GM18502 (cell line): Measurements from ENCODE around the gene IPCEF1.
A peak's percentile ranks its signal among the peaks of the same experiment; 100 is the strongest.
"Not testable (repeated sequence)": the region's sequence is repeated elsewhere in the genome, so short reads cannot be mapped to it uniquely, and the experiment has no call there.

ENCODE experiments used
- ATAC-seq: cut with Tn5 transposase; IDR thresholded peaks from one replicate; pipeline ENCODE4 v1.9.1; 2021; ENCODE audit warnings: mild to moderate bottlenecking; ENCODE audit not compliant: unreplicated experiment, poor library complexity

IPCEF1 gene

GRCh38 chr6:154179434-154179833 is 177.2 kb downstream of the IPCEF1 start:
- ATAC-seq: no peak

DNA sequence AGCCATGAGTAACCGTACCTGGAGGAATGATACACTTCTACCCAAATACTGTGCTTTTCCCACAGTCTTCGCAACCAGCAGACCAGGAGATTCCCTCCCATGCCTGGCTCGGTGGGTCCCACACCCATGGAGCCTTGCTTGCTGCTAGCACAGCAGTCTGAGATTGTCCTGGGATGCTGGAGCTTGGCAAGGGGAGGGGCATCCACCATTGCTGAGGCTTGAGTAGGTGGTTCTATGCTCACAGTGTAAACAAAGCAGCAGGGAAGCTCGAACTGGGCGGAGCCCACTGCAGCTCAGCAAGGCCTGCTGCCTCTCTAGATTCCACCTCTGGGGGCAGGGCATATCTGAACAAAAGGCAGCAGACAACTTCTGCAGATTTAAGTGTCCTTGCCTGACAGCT is 184.2 kb downstream of the IPCEF1 start:
- ATAC-seq: not testable (repeated sequence)

- ATAC-seq: no peak
Observed at GRCh38 chr6:154170106-154170505, 186.5 kb downstream of the IPCEF1 start.

- no peak for ATAC-seq
Observed at GRCh38 chr6:154169193-154169847, 187.3 kb downstream of the IPCEF1 start.

- ATAC-seq: no peak
Observed at GRCh38 chr6:154167126-154167525, 189.5 kb downstream of the IPCEF1 start.

DNA sequence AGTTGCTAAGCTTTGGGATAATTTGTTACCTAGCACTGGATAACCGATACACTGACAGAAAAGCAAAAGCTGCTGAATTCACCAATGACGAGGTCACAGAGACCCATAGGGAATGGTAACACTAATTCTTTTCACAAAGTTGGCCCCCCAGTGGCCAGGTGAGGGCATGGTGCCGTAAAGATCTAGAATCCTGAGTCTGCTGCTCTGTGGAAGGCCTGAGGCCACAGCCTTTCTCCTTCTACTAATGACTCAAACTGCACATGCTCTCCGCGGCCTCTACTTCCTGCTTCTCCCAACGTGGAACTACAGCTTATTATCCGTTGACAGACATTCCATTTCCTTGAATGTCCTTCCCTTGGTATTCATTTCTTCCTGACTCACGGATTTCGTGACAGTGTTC is 190.5 kb downstream of the IPCEF1 start:
- no peak for ATAC-seq

DNA sequence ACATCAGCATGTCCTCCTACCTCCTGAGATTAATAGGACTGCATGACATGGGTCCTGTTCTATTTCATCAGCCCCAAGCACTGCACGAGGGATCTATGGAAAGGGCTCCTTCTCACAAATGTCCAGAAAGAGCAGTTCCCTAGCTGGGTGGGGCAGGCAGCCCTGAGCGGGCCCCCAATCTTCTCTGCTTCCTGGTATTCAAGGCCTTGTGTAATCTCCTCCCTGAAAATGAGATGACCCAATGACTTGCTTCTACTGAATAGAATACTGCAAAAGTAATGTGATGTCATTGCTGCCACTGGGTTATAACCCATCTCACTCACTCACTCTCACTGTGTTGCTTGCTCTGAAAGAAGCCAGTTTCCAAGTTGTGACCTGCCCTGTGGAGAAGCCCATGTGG is 191.1 kb downstream of the IPCEF1 start:
- ATAC-seq: no peak

DNA sequence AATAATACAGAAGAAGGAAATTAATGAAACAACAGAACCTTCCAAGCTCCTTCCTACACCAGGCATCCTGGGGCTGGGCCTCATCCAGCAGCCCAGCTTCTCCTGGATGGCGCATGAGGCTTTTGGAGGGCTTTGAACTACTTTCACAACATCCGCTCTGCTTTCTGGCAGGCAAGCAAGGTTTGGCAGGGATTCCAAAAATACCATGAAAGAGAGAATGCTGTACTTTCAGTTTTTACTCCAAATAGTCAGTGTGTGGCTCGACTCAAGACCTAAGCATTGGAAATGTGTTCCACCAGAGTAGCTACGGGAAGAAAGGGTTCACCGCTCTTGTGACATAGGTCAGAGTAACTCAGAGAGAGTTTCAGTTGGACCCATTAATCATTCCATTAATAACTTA is 192.2 kb downstream of the IPCEF1 start:
- ATAC-seq: no peak

GRCh38 chr6:154161689-154162088 is 194.9 kb downstream of the IPCEF1 start:
- ATAC-seq: peak; percentile 89

DNA sequence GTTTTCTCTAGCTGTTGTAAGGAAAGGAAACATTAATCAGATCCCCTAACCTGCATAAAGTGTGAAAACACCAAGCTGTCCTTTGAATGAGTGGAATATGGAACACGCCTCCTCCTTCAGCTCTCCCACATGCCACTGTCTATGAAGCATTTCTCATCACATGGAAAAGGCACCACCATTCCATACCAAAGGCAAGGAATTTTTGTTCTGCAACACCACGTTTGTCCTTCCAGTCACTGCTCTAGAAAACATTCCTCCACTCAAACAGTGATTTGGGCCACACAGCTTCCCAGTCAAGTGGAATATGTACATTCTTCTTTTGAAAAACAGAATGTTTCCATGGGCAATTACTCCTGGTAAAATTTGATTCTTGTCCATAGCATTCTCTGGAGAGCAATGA is 197.5 kb downstream of the IPCEF1 start:
- no peak for ATAC-seq

DNA sequence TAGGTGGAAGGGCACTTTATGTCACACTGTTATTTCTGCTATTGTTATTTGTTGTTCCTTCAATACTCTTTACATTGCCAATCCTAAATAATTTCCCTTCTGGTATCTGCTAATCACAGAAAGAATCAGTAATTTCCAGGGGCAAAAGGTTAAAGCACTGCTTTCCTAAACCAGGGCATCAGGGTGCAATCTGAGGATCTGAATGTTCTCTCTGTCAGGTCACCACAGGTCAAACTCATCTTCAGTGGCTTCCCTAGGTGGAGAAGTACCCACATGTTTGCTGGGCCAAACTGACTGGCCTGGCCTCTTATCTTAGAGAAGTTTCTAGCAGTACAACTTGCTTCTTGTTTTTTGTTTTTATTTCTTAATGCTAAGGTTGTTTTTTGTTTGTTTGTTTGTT is 198.9 kb downstream of the IPCEF1 start:
- ATAC-seq: no peak

DNA sequence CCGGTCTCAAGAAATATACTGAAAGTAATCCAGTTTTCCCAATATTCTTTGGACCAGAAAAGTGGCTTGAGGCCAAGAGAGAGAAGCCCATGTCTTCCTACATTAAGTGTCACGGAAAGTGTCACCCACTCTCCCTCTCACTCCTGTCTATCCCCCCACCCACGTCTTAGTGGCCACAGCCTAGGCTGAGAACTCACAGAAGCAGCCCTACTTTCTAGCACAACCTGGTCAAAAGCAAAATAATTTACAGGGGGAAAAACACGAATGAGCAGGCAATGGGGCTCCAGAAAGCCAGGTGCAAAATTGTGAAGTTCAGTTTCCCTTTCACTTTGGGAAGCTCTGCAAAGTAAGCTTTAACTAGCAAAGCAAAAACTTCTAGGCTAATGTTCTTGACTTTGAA is 199.5 kb downstream of the IPCEF1 start:
- ATAC-seq: peak; percentile 34

GRCh38 chr6:154156135-154156896 is 200.3 kb downstream of the IPCEF1 start:
- ATAC-seq: peak; percentile 82

- ATAC-seq: no peak
Observed at GRCh38 chr6:154154389-154154967, 202.1 kb downstream of the IPCEF1 start.

GRCh38 chr6:154143753-154144152 is 212.8 kb downstream of the IPCEF1 start:
- ATAC-seq: no peak

DNA sequence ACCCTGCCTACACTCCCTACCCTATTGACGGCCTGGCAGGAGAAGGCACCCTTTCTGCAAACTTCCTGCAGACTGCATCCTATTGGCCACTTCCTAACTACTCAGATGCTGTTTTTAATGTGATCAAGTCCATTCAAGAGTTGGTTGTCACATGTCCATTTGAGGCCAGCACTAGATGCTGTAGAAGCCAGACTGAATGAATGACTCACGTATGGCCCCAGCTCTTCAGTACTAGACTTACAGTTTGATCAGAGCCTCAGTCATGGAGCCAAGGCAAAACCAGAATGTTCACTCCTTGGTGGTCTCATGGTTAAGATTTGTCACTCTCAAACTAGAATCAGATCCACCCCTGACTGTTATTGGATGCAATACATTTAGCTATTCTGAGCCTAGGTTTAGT is 215.9 kb downstream of the IPCEF1 start:
- ATAC-seq: no peak

DNA sequence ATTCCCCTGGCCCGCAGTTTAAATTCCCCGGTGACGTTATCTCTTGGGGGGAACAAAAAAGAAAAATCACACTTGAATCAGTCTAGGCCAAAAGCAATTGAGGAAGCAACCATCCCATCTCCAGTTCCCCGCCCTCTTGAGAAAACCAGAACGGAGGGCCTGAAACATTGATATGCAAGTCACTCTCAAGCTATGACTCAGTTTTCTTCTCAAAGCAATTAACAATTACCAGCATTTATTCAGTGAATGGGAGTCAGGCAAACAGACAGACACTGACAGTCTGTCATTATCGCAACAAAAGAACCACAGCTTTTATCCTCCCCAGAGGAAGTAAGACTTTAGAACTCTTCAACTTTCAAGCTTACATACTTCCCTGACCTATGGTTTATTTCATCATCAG is 216.7 kb downstream of the IPCEF1 start:
- no peak for ATAC-seq

GRCh38 chr6:154138793-154139192 is 217.8 kb downstream of the IPCEF1 start:
- ATAC-seq: no peak

- no peak for ATAC-seq
Observed at GRCh38 chr6:154134471-154135147, 222.0 kb downstream of the IPCEF1 start.

DNA sequence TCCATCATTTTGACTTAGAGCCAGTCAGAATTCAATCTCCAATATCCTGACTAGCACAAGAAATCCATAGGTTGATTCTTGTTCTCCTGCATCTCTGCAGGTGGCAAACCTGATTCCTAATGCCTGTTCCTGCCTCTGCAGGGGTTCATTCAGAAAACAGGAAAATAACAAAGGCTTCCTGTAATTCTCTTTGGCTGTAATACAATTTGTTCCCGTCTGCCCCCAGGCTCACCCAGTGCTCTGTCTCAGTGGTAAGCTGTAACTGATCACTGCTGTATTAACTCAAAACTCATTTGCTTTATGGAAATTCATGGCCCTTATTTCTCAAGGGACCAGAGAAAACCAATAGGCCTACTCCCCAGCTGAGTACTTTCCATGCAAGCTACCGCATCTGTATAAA is 228.9 kb downstream of the IPCEF1 start:
- ATAC-seq: no peak

- ATAC-seq: no peak
Observed at GRCh38 chr6:154125421-154125820, 231.2 kb downstream of the IPCEF1 start.
